Measurements from ENCODE around the gene AKR1E2. TPM values are rescaled to one million over a fixed set of nuclear protein-coding genes. Genes with fewer than 3 reads are reported as not detected.

The AKR1E2 gene
- total RNA-seq, 1 experiment from 2014 or later: 0.30 TPM

Other genes starting within 250 kb of the AKR1E2 start
- 25.7 and 25.8 TPM in 2 replicates for gene AKR1C1, start 137.2 kb downstream of the AKR1E2 start, total RNA-seq (2014; rRNA removed; shearing (Covaris generic))
- gene AKR1C2, start 177.7 kb downstream of the AKR1E2 start, total RNA-seq (2014; rRNA removed; shearing (Covaris generic)): 0.49 and 0.86 TPM in 2 replicates